Measurements from ENCODE around the gene MPP1.

DNA sequence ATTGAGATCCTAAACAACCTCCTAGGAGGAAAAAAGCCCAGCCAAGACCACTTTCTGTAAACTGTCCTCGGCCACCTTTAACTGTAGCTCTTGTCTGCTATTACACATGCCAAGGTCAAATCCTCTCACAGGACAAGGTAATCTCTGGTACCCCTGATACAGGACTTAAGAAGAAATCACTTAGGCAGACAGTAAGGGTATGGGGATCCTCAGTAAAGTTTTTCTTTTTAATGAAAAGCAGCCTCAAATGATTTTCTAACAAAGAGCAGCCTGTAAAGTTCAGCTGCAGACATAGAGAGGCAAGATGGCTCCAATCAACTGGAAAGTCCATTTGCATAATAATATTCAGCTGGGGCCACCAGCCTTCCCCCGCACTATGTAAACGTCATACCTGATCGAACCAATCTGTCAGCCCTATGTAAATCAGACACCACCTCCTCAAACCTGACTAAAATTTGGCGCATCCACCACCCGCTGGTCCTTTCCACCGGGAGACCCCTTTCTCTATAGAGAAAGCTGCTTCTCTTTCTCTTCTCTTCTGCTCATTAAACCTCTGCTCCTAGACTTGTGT is 14.6 kb upstream of the MPP1 start:
- TF ChIP-seq, protein P1, sequence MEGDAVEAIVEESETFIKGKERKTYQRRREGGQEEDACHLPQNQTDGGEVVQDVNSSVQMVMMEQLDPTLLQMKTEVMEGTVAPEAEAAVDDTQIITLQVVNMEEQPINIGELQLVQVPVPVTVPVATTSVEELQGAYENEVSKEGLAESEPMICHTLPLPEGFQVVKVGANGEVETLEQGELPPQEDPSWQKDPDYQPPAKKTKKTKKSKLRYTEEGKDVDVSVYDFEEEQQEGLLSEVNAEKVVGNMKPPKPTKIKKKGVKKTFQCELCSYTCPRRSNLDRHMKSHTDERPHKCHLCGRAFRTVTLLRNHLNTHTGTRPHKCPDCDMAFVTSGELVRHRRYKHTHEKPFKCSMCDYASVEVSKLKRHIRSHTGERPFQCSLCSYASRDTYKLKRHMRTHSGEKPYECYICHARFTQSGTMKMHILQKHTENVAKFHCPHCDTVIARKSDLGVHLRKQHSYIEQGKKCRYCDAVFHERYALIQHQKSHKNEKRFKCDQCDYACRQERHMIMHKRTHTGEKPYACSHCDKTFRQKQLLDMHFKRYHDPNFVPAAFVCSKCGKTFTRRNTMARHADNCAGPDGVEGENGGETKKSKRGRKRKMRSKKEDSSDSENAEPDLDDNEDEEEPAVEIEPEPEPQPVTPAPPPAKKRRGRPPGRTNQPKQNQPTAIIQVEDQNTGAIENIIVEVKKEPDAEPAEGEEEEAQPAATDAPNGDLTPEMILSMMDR (IDR thresholded peaks at IDR 0.05) = no peak
- no peak for TF ChIP-seq POLR2A (IDR thresholded peaks at IDR 0.05)
